Measurements from ENCODE around the gene SRCAP.

Gene SRCAP

GRCh38 chr16:30698816-30699614 is at the start of gene SRCAP:
Gene SRCAP, plus strand, starts transcription at chr16:30699171. Its CDS starts 1,654 bp downstream, at chr16:30700825.
- DNase-seq = peak in 57 of 58 donors; percentile 14 to 90 (median 77)

- peak in 5 of 58 donors; percentile 38 to 70 (median 54) for DNase-seq
Observed at GRCh38 chr16:30649725-30650368, 49.1 kb upstream of the SRCAP start.

GRCh38 chr16:30650369-30651123 is 48.4 kb upstream of the SRCAP start, which contains the start of gene PRR14:
Gene PRR14, plus strand, starts transcription at chr16:30650960. Its CDS starts 686 bp downstream, at chr16:30651646.
- DNase-seq = peak; percentile 93 to 100 (median 99)

GRCh38 chr16:30651124-30652004 is 47.6 kb upstream of the SRCAP start:
- DNase-seq = peak in 47 of 58 donors; percentile 17 to 69 (median 51)

- no peak for DNase-seq
Observed at GRCh38 chr16:30652005-30652296, 47.0 kb upstream of the SRCAP start.

- no peak for DNase-seq
Observed at GRCh38 chr16:30652718-30653117, 46.3 kb upstream of the SRCAP start.

GRCh38 chr16:30654856-30655255 is 44.1 kb upstream of the SRCAP start:
- DNase-seq = no peak

- no peak for DNase-seq
Observed at GRCh38 chr16:30655815-30656347, 43.1 kb upstream of the SRCAP start.

GRCh38 chr16:30656388-30656787 is 42.6 kb upstream of the SRCAP start:
- no peak for DNase-seq

GRCh38 chr16:30656974-30657865 is 41.8 kb upstream of the SRCAP start:
- DNase-seq = peak in 3 of 58 donors; percentile 39 to 76 (median 73)

- DNase-seq = peak; percentile 98 to 100 (median 100)
Observed at GRCh38 chr16:30657866-30658730, 40.9 kb upstream of the SRCAP start, which contains the start of gene FBRS. Gene FBRS, plus strand, starts transcription at chr16:30658431. Its CDS starts 1,088 bp downstream, at chr16:30659519.

GRCh38 chr16:30658731-30659506 is 40.1 kb upstream of the SRCAP start:
- DNase-seq = peak in 49 of 58 donors; percentile 71 to 98 (median 93)

GRCh38 chr16:30659507-30660423 is 39.2 kb upstream of the SRCAP start:
- peak in 7 of 58 donors; percentile 0 to 38 (median 21) for DNase-seq

- DNase-seq = no peak
Observed at GRCh38 chr16:30660424-30661261, 38.3 kb upstream of the SRCAP start.

GRCh38 chr16:30662449-30662848 is 36.5 kb upstream of the SRCAP start:
- DNase-seq = no peak

Measured in anterior cingulate cortex (tissue), 58 donors.